Small intestine (tissue), 7 donors: Measurements from ENCODE around the gene EPHA6. TPM values are rescaled to one million over a fixed set of nuclear protein-coding genes. Genes with fewer than 3 reads are reported as not detected.
"Not testable (repeated sequence)": the region's sequence is repeated elsewhere in the genome, so short reads cannot be mapped to it uniquely, and the experiment has no call there.

ENCODE experiments used
- DNase-seq, 2 donors: peaks; one replicate each; pipeline versions ENCODE4 v3.0.0 to v3.0.0-alpha.2; 2013
- FAIRE-seq: peaks from 2 replicates; lab custom pipeline; 2012; peaks lifted over from hg19 to GRCh38; lab: Jason Lieb, UNC
- H3K27ac ChIP-seq, 3 donors: one replicate each; pipeline ENCODE4 v1.5.1; 2013; ENCODE audit warnings: low read length in 2 of 3, mild to moderate bottlenecking in 2 of 3, control low read depth in 1 of 3, inconsistent platforms in 1 of 3, low read depth in 1 of 3, moderate library complexity in 1 of 3
- H3K27me3 ChIP-seq, 3 donors: one replicate each; pipeline ENCODE4 v1.6.1; 2013; ENCODE audit warnings: low read length in 3 of 3, inconsistent platforms in 1 of 3; ENCODE audit not compliant: control insufficient read depth in 3 of 3, insufficient read depth in 3 of 3
- H3K36me3 ChIP-seq, 3 donors: one replicate each; pipeline ENCODE4 v1.6.1; 2013; ENCODE audit warnings: low read length in 3 of 3, inconsistent platforms in 1 of 3, low read depth in 1 of 3, mild to moderate bottlenecking in 1 of 3, moderate library complexity in 1 of 3; ENCODE audit not compliant: control insufficient read depth in 3 of 3, insufficient read depth in 2 of 3
- H3K4me1 ChIP-seq, 3 donors: one replicate each; pipeline ENCODE4 v1.6.1; 2013; ENCODE audit warnings: low read length in 2 of 3, inconsistent platforms in 1 of 3, low read depth in 1 of 3, mild to moderate bottlenecking in 1 of 3, moderate library complexity in 1 of 3; ENCODE audit not compliant: control insufficient read depth in 3 of 3, insufficient read depth in 2 of 3
- H3K4me3 ChIP-seq, 3 donors: one replicate each; pipeline ENCODE4 v1.5.1; 2013; ENCODE audit warnings: low read length in 3 of 3, control low read depth in 1 of 3, inconsistent platforms in 1 of 3, low read depth in 1 of 3, mild to moderate bottlenecking in 1 of 3, moderate library complexity in 1 of 3
- H3K9me3 ChIP-seq, 2 donors: one replicate each; pipeline ENCODE4 v1.6.1; 2013; ENCODE audit warnings: low read depth in 1 of 2, low read length in 1 of 2; ENCODE audit not compliant: control insufficient read depth in 2 of 2, insufficient read depth in 1 of 2
- WGBS, 3 donors: extraction: QIAGEN DNeasy Blood & Tissue Kit; methylation state at CpG; one replicate each; pipeline ENCODE4 v1.1.7; 2013; 5-methylcytosine and 5-hydroxymethylcytosine counted together
- polyA plus RNA-seq, 4 donors: library from polyadenylated mRNA; stranded (reverse) in 3 of 4; unstranded in 1 of 4; fragments of 200-250 nt in 3 of 4; fragments of 120-200 nt in 1 of 4; gene quantifications; one replicate each; pipeline versions ENCODE4 v1.2.1 to v1.2.3, GENCODE V29; 2013
- donor health status: healthy with polysubstance abuse.
- donor health status: control.
- donor health status: control.
- donor health status: Bipolar disorder and iron deficiency.
- donor health status: healthy.

EPHA6 gene
- polyA plus RNA-seq, 4 donors = 0.03 to 0.78 TPM; not detected in 2

DNA sequence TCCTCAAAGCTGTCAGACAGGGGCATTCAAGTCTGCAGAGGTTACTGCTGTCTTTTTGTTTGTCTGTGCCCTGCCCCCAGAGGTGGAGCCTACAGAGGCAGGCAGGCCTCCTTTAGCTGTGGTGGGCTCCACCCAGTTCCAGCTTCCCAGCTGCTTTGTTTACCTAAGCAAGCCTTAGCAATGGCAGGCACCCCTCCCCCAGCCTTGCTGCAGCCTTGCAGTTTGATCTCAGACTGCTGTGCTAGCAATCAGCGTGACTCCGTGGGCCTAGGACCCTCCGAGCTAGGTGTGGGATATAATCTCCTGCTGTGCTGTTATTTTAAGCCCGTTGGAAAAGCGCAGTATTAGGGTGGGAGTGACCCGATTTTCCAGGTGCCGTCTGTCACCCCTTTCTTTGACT, 127.7 kb downstream of the EPHA6 start:
- DNase-seq, FAIRE-seq, H3K27me3 ChIP-seq, H3K4me1 ChIP-seq, H3K27ac ChIP-seq, H3K9me3 ChIP-seq, H3K4me3 ChIP-seq, H3K36me3 ChIP-seq: not testable (repeated sequence)
- 85 to 91% (median 90%) methylated on average over 7 of the region's 7 CpGs for WGBS, 3 donors

DNA sequence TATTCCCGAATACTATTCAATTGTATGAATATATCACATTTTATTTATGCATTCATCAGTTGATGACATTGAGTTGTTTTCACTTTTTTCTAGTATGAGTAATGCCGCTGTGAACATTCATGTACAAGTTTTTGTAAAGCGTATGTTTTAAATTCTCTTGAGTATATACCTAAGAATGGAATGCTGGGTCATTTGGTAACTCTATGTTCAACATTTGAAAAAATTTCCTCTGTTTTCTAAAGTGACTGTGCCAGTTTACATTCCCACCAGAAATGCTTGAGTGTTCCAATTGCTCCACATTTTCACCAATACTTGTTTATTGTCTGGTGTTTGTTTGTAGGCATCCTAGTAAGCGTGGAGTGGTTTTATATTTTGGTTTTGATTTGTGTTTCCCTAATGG, 144.5 kb downstream of the EPHA6 start:
- DNase-seq (no peak), FAIRE-seq (no peak)
- no peaks in the 10 kb centered on the region for H3K4me1 ChIP-seq

DNA sequence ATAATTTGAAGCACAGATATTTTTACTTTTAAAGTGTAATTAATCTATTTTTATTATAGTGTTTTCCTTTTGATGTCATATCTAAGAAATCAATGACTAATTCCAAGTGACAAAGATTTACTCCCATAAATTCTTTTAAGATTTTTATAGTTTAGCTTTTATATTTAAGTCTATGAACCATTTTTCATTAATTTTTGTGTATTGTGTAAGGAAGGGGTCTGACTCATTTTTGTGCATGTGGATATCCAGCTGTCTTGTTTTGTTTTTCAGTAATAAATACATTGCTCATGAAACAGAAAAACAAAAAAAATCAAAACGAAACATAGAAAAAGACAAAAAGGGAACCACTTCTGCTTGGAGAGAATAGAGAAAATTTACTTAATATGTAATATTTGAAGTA, 145.1 kb downstream of the EPHA6 start:
- H3K4me1 ChIP-seq = no peaks in the 10 kb centered on the region
- H3K27me3 ChIP-seq = no peaks in the 10 kb centered on the region
- DNase-seq (no peak), FAIRE-seq (no peak)
- no peak overlapping the region for H3K27ac ChIP-seq
- 60 to 70% (median 66%) methylated on average over 1 of the region's 1 CpG for WGBS, 3 donors
- no peaks in the 10 kb centered on the region for H3K36me3 ChIP-seq
- no peak overlapping the region for H3K4me3 ChIP-seq
- H3K9me3 ChIP-seq = no peaks in the 10 kb centered on the region

More for the DNA sequence above, 144.5 kb downstream of the EPHA6 start:
- Histone ChIP-seq H3K4me3 (no peak overlapping the region), H3K27me3 (no peaks in the 10 kb centered on the region), H3K9me3 (no peaks in the 10 kb centered on the region), H3K36me3 (no peaks in the 10 kb centered on the region), H3K27ac (no peak overlapping the region)
- WGBS, 3 donors = 87 to 89% (median 88%) methylated on average over 4 of the region's 4 CpGs

DNA sequence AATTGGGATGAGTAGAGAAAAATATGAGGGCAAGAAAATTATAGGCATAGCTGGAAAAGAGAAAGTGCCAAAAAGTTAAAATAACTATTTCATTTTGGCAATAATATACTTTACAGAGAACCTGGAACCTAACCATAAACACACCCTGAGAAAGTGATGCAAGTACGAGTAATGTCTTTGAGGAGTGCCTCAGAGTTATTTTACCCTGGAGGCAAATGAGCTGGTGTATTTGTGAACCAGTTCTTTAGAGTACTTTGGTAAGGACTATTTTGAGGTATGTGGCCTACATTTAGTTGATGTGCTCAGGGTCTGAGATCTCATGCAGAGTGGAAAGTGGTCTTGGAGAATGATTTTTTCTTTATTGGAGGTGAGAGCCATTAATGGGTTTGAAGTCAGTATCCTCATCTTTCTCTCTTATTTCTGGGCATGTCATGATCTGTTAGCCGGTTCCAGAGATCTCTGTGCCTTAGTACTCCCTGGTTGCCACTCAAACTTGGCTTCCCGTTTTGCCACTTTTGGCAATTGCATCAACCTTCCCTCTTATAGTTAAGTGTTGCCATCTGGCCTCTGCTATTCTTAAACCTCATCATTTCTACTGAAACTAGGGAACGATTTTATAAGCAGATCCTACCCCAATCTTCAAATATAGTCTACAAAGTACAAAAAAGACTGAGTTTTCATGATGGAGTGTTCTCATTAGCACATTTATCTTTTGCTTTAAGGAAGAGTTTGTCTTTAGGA, 145.7 kb downstream of the EPHA6 start:
- no peaks in the 10 kb centered on the region for H3K36me3 ChIP-seq
- H3K4me1 ChIP-seq = no peaks in the 10 kb centered on the region
- no peaks in the 10 kb centered on the region for H3K9me3 ChIP-seq
- DNase-seq = no peak
- H3K4me3 ChIP-seq = no peak overlapping the region
- FAIRE-seq = no peak
- WGBS, 3 donors = 63 to 67% (median 65%) methylated on average over 4 of the region's 4 CpGs
- H3K27me3 ChIP-seq = no peaks in the 10 kb centered on the region
- no peak overlapping the region for H3K27ac ChIP-seq

DNA sequence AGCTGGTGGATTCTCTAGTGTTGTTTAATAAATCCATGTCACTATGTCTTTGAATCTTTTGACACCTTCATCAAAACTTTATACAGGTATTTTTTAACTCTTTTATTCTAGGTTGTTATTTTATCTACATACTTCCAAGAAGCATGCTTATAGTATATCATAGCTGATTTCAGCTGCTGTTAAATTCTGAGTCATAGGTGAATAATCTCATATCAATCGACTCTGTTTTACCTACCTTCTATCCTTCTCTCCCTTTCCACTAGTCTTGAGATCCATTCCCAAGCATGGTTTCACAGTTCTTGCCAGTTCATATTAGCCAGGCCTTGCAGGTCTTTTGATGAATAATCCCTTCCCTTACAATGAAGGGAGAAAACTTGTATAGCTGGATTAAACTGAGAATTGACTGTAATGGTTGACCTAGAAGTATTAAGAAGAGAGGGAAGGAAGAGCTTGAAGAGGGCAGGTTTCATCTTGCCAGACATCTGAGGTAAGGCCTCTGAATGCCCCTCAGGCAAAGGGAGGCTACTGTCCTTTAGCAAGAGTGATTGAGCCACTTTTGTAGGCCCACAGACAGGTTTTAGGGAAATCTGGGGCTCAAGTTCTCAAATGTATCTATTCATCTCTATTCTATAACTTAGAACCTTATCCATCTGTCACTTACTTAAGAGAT, 146.4 kb downstream of the EPHA6 start:
- 76 to 94% (median 88%) methylated on average over 1 of the region's 1 CpG for WGBS, 3 donors
- FAIRE-seq (no peak), DNase-seq (no peak)
- Histone ChIP-seq H3K4me3 (no peak overlapping the region), H3K27me3 (no peaks in the 10 kb centered on the region), H3K36me3 (no peaks in the 10 kb centered on the region), H3K9me3 (no peaks in the 10 kb centered on the region), H3K27ac (no peak overlapping the region), H3K4me1 (no peaks in the 10 kb centered on the region)

DNA sequence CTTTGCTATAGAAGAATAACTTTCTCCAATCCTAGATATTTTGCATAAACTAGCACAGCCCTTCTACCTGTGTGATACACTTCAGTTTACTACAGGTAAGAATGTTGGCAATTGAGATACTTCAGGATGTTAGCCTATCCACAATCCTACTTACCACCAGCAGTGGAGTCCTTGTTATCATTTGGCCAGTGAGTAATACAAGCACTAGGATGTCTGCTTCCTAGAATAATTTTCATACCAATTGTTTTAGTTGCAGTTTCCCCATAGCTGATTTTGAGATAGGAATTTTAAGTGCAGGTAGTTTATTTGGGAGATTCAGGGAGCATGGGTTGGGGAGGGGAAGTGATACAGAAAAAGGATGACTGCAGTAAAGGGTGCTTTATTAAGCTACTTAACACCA, 147.2 kb downstream of the EPHA6 start:
- no peak overlapping the region for H3K4me3 ChIP-seq
- H3K9me3 ChIP-seq = no peaks in the 10 kb centered on the region
- DNase-seq (no peak), FAIRE-seq (no peak)
- no peak overlapping the region for H3K27ac ChIP-seq
- H3K4me1 ChIP-seq = no peaks in the 10 kb centered on the region
- no peaks in the 10 kb centered on the region for H3K27me3 ChIP-seq
- no peaks in the 10 kb centered on the region for H3K36me3 ChIP-seq

DNA sequence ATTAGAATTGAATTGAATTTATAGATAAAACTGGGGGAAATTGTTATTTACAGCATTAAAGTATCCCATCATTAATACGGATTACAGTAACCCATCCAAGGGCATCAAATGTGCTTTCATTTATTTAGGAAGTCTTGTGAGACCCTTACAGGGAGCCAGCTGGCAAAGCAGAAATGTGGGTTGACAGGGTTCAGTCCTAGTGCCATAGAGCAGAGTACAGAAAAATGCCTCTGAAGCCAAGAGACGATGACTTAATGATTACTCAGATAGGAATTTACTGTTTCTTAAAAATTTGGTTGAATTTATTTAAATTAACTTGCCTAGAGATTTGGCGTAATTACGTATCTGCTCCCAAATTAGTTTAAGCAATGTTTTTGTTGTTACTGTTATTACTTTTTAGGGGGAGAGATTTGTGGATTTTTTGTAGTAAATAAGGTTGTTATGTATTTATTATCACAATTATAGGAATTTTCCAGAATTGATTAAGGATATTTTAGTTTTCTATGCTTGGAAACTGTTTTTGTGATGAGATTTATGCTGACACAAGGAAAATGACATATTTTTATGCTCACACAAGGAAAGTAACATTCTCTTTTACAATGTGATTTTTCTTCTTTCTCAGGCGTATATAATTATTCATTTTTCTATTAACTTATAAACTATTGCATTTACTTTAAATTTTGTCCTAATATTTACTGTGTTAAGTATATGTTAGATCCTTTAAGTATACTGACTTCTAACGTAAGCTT, 152.0 kb downstream of the EPHA6 start:
- FAIRE-seq (no peak), DNase-seq (no peak)
- Histone ChIP-seq H3K36me3 (no peaks in the 10 kb centered on the region), H3K4me3 (no peak overlapping the region), H3K27me3 (no peaks in the 10 kb centered on the region), H3K4me1 (no peaks in the 10 kb centered on the region), H3K9me3 (no peaks in the 10 kb centered on the region), H3K27ac (no peak overlapping the region)
- 76 to 86% (median 82%) methylated on average over 6 of the region's 6 CpGs for WGBS, 3 donors

DNA sequence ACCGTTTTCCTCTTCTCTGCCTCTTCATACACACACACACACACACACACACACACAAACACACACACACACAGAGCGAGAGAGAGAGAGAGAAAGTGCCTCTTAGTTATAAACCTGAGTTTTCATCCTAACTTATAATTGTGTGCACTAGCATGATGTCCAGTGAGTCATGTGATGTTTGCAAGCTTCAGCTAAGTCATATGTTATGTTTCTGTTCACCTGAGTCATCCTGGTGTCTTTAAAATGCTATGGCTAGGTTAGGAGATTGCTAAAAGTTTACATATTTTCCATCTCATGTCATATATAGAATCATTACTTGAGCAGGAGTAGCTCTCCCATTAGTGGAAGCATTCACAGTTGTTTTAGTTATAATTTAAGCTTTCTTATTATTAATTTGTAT, 155.8 kb downstream of the EPHA6 start:
- Histone ChIP-seq H3K4me1 (no peaks in the 10 kb centered on the region), H3K27ac (no peak overlapping the region), H3K36me3 (no peaks in the 10 kb centered on the region), H3K27me3 (no peaks in the 10 kb centered on the region), H3K4me3 (no peak overlapping the region), H3K9me3 (no peaks in the 10 kb centered on the region)
- WGBS, 3 donors = 52 to 74% (median 68%) methylated on average over 2 of the region's 2 CpGs
- FAIRE-seq (no peak), DNase-seq (no peak)
